A549 (cell line): ENCODE results near the gene CCDC171. TPM values are rescaled to one million over a fixed set of nuclear protein-coding genes. Genes with fewer than 3 reads are reported as not detected.

Experiments used
- ATAC-seq, 2 experiments: fragments of 200-7000 bp in 1 of 2; fragments of >200 bp in 1 of 2; cut with Nextera tagmentation in 1 of 2; cut with Tn5 transposase in 1 of 2; 3 replicates each; pipeline versions ENCODE4 v1.8.0 to v1.9.1; 2018 to 2020; ENCODE audit warnings: mild to moderate bottlenecking in 1 of 2, moderate library complexity in 1 of 2
- CTCF ChIA-PET: fragments of 300-600 bp; sonication (Branson Sonifier 250); formaldehyde crosslinking; extraction: SDS; loops from one replicate; lab custom pipeline; 2021; ENCODE audit warnings: antibody characterized with exemption, inconsistent platforms; lab: Yijun Ruan, JAX
- POLR2A ChIA-PET: fragments of 350-600 bp; formaldehyde crosslinking; extraction: SDS; loops from one replicate; lab custom pipeline; 2021; ENCODE audit warnings: antibody characterized with exemption, inconsistent platforms; lab: Yijun Ruan, JAX
- DNase-seq, 2 experiments: peaks; one replicate each; pipeline versions ENCODE4 v3.0.0 to v3.0.0-alpha.2; 2011 to 2016; ENCODE audit warnings: low read depth in 1 of 2, low spot score in 1 of 2
- FAIRE-seq: peaks from 2 replicates; lab custom pipeline; 2011; peaks lifted over from hg19 to GRCh38; lab: Jason Lieb, UNC
- H3K27ac ChIP-seq, 2 experiments: fragments of >200 bp; sonication (Bioruptor Twin); formaldehyde crosslinking; 3 replicates each; pipeline ENCODE4 v1.5.1; 2016 to 2017
- H3K4me1 ChIP-seq: fragments of >200 bp; sonication (Bioruptor Twin); formaldehyde crosslinking; 3 replicates; pipeline ENCODE4 v1.6.1; 2016
- H3K4me2 ChIP-seq: fragments of >200 bp; sonication (Bioruptor Twin); formaldehyde crosslinking; 3 replicates; pipeline ENCODE4 v1.6.1; 2016
- H3K4me3 ChIP-seq: fragments of >200 bp; sonication (Bioruptor Twin); formaldehyde crosslinking; 3 replicates; pipeline ENCODE4 v1.5.1; 2016
- H3K9me3 ChIP-seq: fragments of >200 bp; sonication (Bioruptor Twin); formaldehyde crosslinking; 3 replicates; pipeline ENCODE4 v1.6.1; 2016
- BHLHE40 ChIP-seq: IDR thresholded peaks from 2 replicates; pipeline ENCODE4 v1.6.1; 2012; ENCODE audit warnings: low read depth, low read length, inconsistent platforms
- CBX8 ChIP-seq: fragments of 200-600 bp; sonication (generic); IDR thresholded peaks from 2 replicates; pipeline ENCODE4 v1.6.1; 2016
- CEBPB ChIP-seq, 2 experiments: fragments of >200 bp in 1 of 2; sonication (Bioruptor Twin) in 1 of 2; formaldehyde crosslinking in 1 of 2; IDR thresholded peaks; 2 replicates each; pipeline ENCODE4 v1.6.1; 2012 to 2016
- EHMT2 ChIP-seq: fragments of 200-600 bp; sonication (generic); IDR thresholded peaks from 2 replicates; pipeline ENCODE4 v1.6.1; 2016; ENCODE audit warnings: antibody characterized with exemption, low read depth, mild to moderate bottlenecking, moderate library complexity
- FOSB ChIP-seq: fragments of 250-450 bp; sonication (Bioruptor Pico); IDR thresholded peaks from 2 replicates; pipeline ENCODE4 v1.5.0; 2020; ENCODE audit warnings: mild to moderate bottlenecking, moderate library complexity
- FOXS1 ChIP-seq: fragments of 250-450 bp; sonication (Bioruptor Pico); IDR thresholded peaks from 2 replicates; pipeline ENCODE4 v1.5.0; 2020; ENCODE audit warnings: mild to moderate bottlenecking, moderate library complexity
- HOXB5 ChIP-seq: fragments of 250-450 bp; sonication (Bioruptor Pico); IDR thresholded peaks from 2 replicates; pipeline ENCODE4 v1.5.0; 2020; ENCODE audit warnings: mild to moderate bottlenecking, moderate library complexity
- JUNB ChIP-seq: fragments of >200 bp; sonication (Bioruptor Twin); formaldehyde crosslinking; IDR thresholded peaks from 2 replicates; pipeline ENCODE4 v1.6.1; 2016
- MAZ ChIP-seq: fragments of 150-350 bp; IDR thresholded peaks from 2 replicates; pipeline ENCODE4 v1.6.1; 2014; ENCODE audit warnings: antibody characterized with exemption, low read depth, low read length, borderline replicate concordance
- PHF8 ChIP-seq: fragments of 200-600 bp; sonication (generic); IDR thresholded peaks from 2 replicates; pipeline ENCODE4 v1.6.1; 2016; ENCODE audit warnings: low read depth, mild to moderate bottlenecking, antibody characterized with exemption, moderate library complexity, borderline replicate concordance
- POLR2A ChIP-seq: IDR thresholded peaks from 2 replicates; pipeline ENCODE4 v1.6.1; 2012; ENCODE audit warnings: mild to moderate bottlenecking, low read length
- POLR2AphosphoS2 ChIP-seq: conservative IDR thresholded peaks from 2 replicates; pipeline ENCODE4 v1.6.1; 2012; ENCODE audit warnings: low read length, improper control_type of control experiment, inconsistent platforms
- RARB ChIP-seq: fragments of 250-450 bp; sonication (Bioruptor Pico); IDR thresholded peaks from 2 replicates; pipeline ENCODE4 v1.8.0; 2021; ENCODE audit warnings: mild to moderate bottlenecking, moderate library complexity
- RCOR1 ChIP-seq: fragments of 150-350 bp; IDR thresholded peaks from 2 replicates; pipeline ENCODE4 v1.6.1; 2014; ENCODE audit warnings: antibody characterized with exemption, low read length, low read depth
- RNF2 ChIP-seq: fragments of 200-600 bp; sonication (generic); IDR thresholded peaks from 2 replicates; pipeline ENCODE4 v1.6.1; 2016; ENCODE audit warnings: low read depth, mild to moderate bottlenecking, antibody characterized with exemption, moderate library complexity, borderline replicate concordance
- TFCP2L1 ChIP-seq: fragments of 250-450 bp; sonication (Bioruptor Pico); IDR thresholded peaks from 2 replicates; pipeline ENCODE4 v1.5.0; 2021; ENCODE audit warnings: mild to moderate bottlenecking
- ZC3H11A ChIP-seq: fragments of 450-650 bp; IDR thresholded peaks from 2 replicates; pipeline ENCODE4 v1.6.1; 2014; ENCODE audit warnings: antibody characterized with exemption, mild to moderate bottlenecking
- ZNF302 ChIP-seq: fragments of 250-450 bp; sonication (Bioruptor Pico); IDR thresholded peaks from 2 replicates; pipeline ENCODE4 v1.9.0; 2021; ENCODE audit warnings: inconsistent platforms, mild to moderate bottlenecking, moderate library complexity
- WGBS: methylation state at CpG from one replicate; pipeline ENCODE4 v1.1.6; 2017; ENCODE audit errors: missing lambda C conversion rate; 5-methylcytosine and 5-hydroxymethylcytosine counted together
- polyA plus RNA-seq, 4 experiments: library from polyadenylated mRNA; depleted of rRNA in 3 of 4; stranded (reverse); fragments of >200 nt; fragmentation: RNase III in 1 of 4; extraction: RNeasy Plus Mini Kit Qiagen cat#74134 plus additional on column Dnase treatment in 1 of 4; gene quantifications; 2 replicates in 3 of 4; 3 replicates in 1 of 4; pipeline ENCODE4 v1.2.3, GENCODE V29; 2011 to 2017
- TF ChIP-seq, protein P1 (sequence below): IDR thresholded peaks from 2 replicates; pipeline ENCODE4 v1.6.1; 2012
- TF ChIP-seq, protein P2 (sequence below): IDR thresholded peaks from 2 replicates; pipeline ENCODE4 v1.6.1; 2012
- TF ChIP-seq, protein P3 (sequence below): fragments of >200 bp; sonication (Bioruptor Twin); formaldehyde crosslinking; IDR thresholded peaks from 3 replicates; pipeline ENCODE4 v1.6.1; 2016

The CCDC171 gene
- polyA plus RNA-seq, 2 of the 4 experiments (the other 2 are of a cell fraction): 0.88 to 1.3 TPM

DNA sequence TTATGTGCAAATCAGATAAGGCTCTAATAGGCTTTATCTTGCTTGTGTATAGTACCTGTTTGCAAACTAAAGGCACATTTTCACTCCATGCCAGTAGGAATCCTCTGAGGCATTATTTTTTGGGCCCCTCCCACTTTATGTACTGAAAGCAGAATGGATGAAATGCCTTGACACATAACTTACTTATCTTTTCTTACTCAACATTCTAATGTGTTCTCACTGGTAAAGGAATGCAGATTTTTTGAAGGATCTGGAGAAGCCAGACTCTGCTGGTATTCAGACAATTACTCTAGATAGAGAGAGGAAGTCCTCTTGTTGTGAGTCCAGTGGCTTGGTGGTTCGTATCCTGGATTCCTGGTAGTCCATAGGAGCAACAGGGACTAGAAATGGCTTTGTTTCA is 336.7 kb downstream of the CCDC171 start:
- H3K27ac ChIP-seq: no peak overlapping the region

DNA sequence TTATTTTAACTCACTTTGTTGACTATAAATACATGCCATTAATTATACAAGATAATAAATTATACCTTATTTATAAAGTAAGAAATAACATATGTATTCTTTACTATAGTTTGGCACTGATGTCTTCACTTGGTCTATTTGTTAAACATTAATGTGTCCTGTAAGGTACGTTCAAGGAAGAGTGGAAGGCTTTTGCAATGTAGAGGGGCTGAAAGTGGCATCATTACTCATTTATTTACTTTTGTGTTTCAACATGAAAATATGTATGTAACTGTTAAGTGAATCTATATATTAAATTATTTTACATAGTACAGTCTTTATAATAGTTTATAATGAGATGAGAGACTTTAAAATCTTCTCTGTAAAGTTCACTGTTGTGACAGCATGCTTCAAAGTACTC is 348.7 kb downstream of the CCDC171 start:
- TF ChIP-seq EHMT2 (no peak), JUNB (no peak), ZC3H11A (no peak), CEBPB (IDR thresholded peaks at IDR 0.05) (peak in 1 of 2 experiments; percentile 5; a peak in 1 of 4 replicates)
- no peak for FAIRE-seq

More for the DNA sequence above, 336.7 kb downstream of the CCDC171 start:
- Histone ChIP-seq H3K4me2 (no peak overlapping the region), H3K4me3 (no peak overlapping the region), H3K9me3 (peaks cover 4% of the 10 kb centered on the region; the same call in 1 of the 3 replicates), H3K4me1 (no peaks in the 10 kb centered on the region)
- ChIA-PET CTCF (no interaction called here), POLR2A (no interaction called here)
- TF ChIP-seq, protein P1, sequence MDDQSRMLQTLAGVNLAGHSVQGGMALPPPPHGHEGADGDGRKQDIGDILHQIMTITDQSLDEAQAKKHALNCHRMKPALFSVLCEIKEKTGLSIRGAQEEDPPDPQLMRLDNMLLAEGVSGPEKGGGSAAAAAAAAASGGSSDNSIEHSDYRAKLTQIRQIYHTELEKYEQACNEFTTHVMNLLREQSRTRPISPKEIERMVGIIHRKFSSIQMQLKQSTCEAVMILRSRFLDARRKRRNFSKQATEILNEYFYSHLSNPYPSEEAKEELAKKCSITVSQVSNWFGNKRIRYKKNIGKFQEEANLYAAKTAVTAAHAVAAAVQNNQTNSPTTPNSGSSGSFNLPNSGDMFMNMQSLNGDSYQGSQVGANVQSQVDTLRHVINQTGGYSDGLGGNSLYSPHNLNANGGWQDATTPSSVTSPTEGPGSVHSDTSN: no peak
- TF ChIP-seq ZNF302 (no peak), HOXB5 (CRISPR knock-in tag) (no peak), BHLHE40 (no peak), RNF2 (no peak), FOSB (CRISPR knock-in tag) (no peak), TFCP2L1 (CRISPR knock-in tag) (no peak), PHF8 (no peak), POLR2A (no peak), RCOR1 (no peak)
- TF ChIP-seq, protein P2, sequence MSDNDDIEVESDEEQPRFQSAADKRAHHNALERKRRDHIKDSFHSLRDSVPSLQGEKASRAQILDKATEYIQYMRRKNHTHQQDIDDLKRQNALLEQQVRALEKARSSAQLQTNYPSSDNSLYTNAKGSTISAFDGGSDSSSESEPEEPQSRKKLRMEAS: no peak
- TF ChIP-seq, protein P3, sequence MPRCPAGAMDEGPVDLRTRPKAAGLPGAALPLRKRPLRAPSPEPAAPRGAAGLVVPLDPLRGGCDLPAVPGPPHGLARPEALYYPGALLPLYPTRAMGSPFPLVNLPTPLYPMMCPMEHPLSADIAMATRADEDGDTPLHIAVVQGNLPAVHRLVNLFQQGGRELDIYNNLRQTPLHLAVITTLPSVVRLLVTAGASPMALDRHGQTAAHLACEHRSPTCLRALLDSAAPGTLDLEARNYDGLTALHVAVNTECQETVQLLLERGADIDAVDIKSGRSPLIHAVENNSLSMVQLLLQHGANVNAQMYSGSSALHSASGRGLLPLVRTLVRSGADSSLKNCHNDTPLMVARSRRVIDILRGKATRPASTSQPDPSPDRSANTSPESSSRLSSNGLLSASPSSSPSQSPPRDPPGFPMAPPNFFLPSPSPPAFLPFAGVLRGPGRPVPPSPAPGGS: no peak
- WGBS: 53% methylated on average over 1 of the region's 1 CpG
- FAIRE-seq (no peak), DNase-seq (no peak), ATAC-seq (no peak)

DNA sequence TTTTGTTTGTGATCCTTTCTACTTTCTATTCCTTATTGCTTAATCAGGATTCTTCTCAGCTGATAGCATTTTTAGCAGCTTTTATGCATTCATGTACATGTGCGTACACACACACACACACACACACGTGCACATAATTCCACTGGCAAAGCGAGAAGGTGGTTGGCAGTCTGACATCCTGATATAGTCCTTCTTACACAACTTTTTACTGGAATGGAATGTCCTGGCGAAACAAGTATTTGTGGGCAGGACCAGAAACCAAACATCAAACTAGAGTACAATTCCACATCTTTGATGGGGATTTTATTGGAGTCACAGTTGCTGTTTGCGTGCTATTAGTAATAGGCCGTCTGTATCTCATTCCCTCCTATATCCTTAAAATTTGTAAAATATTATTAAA is 356.5 kb downstream of the CCDC171 start:
- H3K4me2 ChIP-seq: no peak overlapping the region
- 73% methylated on average over 6 of the region's 6 CpGs for WGBS
- POLR2A ChIA-PET: no interaction called here
- peaks cover 5% of the 10 kb centered on the region; the same call in 2 of the 3 replicates for H3K9me3 ChIP-seq
- H3K4me1 ChIP-seq: no peaks in the 10 kb centered on the region
- FAIRE-seq (no peak), DNase-seq (no peak)
- no peak overlapping the region for H3K4me3 ChIP-seq
- no peak for TF ChIP-seq MAZ
- TF ChIP-seq POLR2A: no peak
- no peak for TF ChIP-seq FOSB (CRISPR knock-in tag)
- no peak for TF ChIP-seq RARB (CRISPR knock-in tag)
- TF ChIP-seq RCOR1: no peak
- no peak for TF ChIP-seq FOXS1 (CRISPR knock-in tag)
- no peak for TF ChIP-seq POLR2AphosphoS2
- TF ChIP-seq CBX8: no peak
- TF ChIP-seq, all 56 proteins: peak for 0
- CTCF ChIA-PET: interaction anchor here (1.0 kb wide), 1 partner anchor 282 kb away, joined by 4 read pairs; no protein-coding TSS in a partner anchor
- ATAC-seq: no peak
- no peak overlapping the region for H3K27ac ChIP-seq

More for the DNA sequence above, 348.7 kb downstream of the CCDC171 start:
- ChIA-PET CTCF (no interaction called here), POLR2A (no interaction called here)
- DNase-seq: no peak
- H3K4me3 ChIP-seq: no peak overlapping the region
- 0 out of 3 replicates have a peak overlapping the region, but pooled peaks have one; percentile 25 for H3K4me2 ChIP-seq
- no peak overlapping the region for H3K27ac ChIP-seq
- 0 out of 3 replicates have a peak, but pooled peaks cover 2% of the 10 kb centered on the region for H3K9me3 ChIP-seq
- no peak for ATAC-seq
- H3K4me1 ChIP-seq: peaks cover 5% of the 10 kb centered on the region; the same call in 1 of the 3 replicates
- 0% methylated on average over 1 of the region's 1 CpG for WGBS
